ENCODE results near the gene IFITM5.
"Not testable (repeated sequence)": the region's sequence is repeated elsewhere in the genome, so short reads cannot be mapped to it uniquely, and the experiment has no call there.

The IFITM5 gene

DNA sequence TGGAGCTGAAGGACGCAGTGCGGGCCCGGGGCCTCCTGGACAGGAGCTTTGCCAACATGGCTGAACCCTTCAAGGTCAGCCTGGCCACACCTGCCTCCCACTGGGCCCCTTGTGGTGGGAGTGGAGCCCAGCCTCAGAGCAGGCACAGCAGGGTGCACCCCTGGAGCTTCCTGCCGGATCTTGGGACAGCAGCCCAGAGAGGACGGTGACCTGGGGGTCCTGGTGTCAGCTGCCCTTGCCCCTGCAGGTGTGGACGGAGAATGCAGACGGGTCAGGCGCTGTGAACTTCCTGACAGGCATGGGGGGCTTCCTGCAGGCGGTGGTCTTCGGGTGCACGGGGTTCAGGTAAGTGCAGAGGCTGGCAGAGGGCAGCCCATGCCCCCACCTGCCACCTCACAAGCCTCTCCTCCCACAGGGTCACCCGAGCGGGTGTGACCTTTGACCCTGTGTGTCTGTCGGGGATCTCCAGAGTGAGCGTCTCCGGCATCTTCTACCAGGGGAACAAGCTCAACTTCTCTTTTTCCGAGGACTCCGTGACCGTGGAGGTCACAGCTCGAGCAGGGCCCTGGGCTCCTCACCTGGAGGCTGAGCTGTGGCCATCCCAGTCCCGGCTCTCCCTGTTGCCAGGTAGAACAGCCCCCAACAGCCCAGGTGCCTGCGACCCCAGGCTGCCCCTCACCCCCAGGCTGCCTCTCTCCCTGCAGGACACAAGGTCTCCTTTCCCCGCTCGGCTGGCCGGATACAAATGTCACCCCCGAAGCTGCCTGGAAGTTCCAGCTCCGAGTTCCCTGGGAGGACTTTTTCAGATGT, 5.3 kb downstream of the IFITM5 start:
- DNase-seq = no peak

DNA sequence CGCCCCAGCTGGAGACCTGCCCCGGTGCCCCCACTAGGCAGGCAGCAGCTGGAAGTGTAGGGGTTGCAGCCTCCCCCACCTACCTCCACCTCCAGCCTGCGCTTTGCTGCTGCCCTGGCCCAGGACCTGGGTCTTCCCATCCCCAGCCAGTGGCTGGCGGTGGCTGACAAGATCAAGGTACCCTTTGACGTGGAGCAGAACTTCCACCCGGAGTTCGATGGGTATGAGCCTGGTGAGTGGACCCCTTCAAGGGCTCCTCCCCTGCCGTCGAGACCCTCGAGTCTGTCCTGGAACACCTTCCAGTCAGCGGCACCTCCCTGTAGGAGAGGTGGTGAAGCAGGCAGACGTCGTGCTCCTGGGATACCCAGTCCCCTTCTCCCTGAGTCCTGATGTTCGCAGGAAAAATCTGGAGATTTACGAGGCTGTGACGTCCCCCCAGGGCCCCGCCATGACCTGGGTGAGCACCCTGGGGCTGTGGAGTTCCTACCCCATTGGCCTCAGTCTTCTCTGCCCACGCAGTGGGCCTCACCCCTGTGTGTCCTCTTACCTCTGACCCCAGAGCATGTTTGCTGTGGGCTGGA, 6.0 kb downstream of the IFITM5 start:
- DNase-seq = no peak

DNA sequence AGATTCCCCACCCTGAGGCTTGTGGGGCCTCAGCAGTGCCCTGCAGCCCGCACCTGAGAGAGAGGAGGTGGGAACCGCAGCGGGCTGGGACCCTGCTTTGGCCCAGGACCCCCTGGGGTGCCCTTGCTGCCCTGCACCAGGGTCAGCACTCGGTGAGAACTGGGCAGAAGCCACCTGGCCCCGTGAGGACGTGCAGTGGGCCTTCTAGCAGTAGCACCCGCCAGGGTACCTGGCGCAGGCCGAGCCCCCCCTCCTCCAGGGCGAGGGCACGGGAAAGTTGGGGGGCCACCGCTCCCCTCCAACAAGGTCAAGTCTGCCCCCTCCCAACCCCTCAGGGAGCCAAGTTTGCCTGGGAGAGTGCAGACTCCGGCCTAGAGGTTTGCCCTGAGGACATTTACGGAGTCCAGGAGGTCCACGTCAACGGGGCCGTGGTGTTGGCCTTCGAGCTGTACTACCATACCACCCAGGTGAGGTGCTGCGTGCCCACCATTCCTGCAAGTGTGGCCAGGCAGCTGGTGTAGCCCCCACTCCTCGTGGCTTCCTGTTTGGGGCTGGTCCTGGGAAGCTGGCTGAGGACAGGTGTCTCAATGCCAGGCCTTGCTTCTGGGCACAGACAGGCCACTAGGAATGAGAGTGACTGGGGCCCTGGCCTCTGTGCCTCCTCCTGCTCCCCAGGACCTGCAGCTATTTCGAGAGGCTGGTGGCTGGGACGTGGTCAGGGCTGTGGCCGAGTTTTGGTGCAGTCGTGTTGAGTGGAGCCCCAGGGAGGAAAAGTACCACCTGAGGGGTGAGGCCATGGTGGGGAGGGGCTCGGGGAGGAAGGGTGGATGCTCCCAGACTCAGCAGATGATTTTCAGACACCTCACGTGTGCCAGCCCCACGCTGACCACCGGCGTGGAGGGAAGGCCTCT, 6.9 kb downstream of the IFITM5 start:
- no peak for DNase-seq

DNA sequence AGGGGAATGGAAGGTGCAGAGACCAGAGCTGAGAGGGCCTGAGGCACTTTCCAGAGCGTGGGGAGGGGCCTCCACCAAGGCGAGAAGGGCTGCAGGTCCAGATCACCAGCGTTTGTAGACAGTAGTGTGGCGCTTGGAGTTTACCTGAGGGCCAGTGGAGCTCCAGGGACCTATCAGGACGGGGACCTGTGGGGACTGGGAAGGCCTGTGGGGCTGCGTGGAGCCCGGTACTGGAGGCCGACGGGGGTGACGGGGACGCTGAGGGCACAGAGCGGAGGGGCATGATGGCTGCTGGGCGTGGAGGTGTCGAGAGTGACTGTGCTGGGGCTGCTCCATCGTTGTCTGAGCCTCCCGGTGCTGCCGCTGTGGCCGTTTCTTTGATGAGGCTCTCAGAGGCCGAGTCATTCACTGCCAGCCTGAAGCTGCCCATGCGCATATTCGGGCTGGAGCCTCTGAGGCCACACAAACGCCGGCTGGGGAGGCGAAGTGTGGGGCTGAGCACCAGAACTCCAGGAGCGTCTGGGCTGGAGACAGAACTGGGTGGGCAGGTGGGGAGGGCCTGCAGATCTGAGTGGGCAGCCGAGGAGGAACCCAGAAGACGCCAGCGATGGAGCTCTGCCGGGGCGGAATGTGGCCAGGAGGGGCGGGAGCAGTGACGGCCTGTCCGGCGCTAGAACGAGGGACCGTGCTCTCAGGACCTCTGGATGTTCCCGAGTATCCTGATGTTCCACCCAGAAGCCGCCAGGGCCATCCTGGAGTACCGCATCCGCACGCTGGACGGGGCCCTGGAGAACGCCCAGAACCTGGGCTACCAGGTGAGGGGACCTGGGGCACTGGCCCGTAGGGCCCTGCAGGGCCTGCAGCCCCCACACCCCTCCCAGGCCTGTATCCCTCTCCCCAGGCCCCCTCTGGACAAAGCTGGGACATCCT, 7.8 kb downstream of the IFITM5 start:
- no peak for DNase-seq

DNA sequence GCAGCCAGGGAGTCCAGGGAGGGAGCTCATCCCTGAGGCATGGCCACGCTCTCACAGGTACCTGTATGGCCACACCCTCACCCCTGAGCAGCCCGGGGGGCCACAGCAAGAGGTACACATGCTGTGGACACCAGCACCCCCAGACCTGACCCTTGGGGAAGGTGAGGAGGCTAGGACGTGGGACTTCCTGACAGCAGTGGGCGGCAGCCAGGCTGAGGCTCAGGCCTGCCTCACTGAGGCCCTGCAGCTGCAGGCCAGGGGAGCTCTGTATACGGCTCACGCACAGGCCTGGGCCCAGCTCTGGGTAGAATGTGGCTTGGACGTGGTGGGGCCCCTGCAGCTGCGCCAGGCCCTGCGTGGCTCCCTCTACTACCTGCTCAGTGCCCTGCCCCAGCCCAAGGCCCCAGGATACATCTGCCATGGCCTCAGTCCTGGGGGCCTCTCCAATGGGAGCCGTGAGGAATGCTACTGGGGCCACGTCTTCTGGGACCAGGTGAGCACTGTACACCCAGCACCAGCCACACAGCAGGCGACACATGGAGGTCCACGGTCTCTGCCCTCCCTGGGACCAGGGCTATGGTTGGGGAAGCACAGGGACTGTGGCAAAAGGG, 8.6 kb downstream of the IFITM5 start:
- no peak for DNase-seq

DNA sequence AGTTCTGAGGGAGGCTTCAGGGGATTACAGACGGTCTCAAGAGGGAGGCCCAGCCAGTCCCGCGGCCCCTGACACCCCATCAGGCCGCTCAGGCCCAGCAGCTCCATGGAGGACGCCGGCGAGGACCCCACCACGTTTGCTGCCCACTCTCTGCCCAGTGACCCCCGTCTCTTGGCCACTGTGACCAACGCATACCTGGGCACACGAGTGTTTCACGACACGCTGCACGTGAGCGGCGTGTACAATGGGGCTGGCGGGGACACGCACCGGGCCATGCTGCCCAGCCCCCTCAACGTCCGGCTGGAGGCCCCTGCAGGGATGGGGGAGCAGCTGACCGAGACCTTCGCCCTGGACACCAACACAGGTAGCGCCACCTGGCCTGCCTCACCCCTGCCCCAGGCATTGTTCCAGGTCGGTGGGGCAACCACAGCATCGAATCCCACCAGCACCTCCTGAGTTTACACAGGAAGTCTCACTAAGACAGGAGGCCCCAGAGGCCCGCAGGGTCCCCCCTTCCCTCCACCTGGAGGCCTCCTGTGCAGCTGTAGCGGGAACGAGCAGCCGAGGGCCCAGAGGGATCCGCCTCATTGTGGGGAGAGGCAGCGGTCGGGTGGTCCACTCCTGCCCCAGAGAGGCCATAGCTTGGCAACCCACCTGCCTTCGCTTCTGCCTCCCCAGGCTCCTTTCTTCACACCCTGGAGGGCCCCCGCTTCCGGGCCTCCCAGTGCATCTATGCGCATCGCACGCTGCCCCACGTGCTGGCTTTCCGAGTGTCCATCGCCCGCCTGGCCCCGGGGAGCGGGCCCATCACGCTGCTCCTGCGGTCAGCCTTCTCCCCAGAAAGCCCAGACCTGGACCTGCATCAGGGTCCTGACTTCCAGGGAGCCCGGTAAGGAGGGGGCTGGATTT, 9.4 kb downstream of the IFITM5 start:
- DNase-seq = no peak

DNA sequence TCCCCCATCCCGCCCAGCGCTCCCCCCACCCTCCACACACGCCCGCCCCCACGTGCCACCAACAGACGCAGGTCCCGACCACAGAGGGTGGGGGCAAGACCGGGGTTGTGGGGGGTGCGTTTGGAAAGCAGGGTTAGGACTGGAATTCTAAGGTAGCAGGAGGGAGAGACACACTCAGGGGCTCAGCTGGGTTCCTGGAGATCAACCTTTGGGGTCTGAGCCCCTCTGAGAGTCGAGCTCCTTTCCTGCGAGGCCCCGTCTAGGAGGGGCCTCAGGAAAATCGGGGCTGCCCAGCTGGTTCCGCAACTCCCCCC, 10.0 kb downstream of the IFITM5 start:
- no peak for DNase-seq

DNA sequence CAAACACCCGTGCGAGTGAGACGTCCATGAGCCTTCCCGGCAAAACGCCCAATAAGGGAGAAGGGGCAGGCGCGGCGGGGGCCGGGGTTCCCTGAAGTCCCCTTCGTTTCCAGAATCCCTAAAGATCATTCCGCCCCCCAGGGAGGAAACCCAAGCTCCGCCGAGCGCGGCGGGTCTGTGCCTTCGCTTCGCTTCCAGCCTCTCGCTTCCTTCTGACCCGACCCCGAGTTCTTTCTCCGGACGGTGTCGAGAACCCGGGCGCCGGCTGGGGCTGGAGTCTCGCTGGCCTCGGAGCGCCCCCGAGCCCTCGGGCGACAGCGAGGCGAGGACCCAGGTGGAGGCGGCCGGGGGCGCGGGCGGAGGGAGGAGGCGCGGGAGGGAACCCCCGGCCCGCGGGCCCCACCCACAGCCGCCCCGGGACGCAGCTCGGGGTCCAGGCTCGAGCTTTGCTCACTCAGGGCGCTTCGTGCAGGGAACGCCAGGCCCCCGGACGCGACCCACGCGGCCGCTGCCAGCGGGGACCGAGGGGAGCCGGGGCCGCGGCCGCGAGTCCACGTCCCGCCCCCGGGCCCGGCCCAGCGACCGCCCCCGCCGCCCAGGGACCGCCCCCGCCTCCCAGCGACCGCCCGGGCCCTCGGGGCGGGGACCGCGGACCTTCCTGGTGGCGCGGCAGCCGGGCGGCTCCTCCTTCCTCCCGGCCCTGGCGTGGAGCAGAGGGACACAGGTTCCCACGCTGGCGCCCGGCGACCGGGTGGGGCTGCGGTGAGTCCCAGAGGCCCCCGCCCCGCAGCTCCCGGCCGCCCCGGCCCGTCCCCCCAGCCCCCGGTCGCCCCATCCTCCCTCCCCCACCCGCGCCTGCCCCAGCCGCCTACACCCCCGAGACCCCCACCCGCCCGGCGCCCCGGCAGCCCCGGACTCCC, 10.6 kb downstream of the IFITM5 start, which contains the start of gene PGGHG:
Gene PGGHG, plus strand, starts transcription at position 649 of the 920 bp plus-strand sequence. CDS start 691 bp downstream, outside the sequence.
- peak; percentile 18 for DNase-seq

DNA sequence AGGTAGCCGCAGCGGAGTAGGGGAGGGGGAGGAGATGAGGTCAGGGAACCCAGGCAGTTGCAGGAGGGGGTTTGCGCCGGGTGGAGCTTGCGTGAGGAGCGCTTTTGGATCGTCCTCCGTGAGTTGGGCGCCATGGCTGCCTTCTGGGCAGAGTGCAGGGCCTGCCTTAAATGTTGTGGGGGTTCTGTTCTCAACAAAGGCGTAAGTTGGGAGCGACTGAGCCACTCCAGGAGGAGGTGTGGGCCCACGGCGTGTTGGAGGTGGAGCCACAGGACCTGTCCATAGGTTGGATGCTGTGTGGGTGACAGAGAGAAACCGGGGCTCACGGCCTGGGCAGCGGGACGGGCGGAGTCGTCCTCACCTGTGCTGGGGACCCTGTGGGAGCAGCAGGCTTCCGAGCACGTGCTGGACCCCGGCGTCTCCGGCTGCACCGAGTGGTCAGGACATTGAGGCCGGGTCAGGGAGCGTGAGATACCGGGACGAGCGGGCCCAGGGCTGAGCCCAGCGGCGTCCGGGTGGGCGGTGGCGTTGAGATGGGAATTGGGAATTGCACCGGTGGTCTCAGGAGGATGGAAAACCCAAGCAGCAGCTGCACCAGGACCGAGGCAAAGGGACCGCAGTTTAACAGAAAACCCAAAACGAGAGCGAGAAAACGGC, 11.4 kb downstream of the IFITM5 start:
- DNase-seq = no peak

DNA sequence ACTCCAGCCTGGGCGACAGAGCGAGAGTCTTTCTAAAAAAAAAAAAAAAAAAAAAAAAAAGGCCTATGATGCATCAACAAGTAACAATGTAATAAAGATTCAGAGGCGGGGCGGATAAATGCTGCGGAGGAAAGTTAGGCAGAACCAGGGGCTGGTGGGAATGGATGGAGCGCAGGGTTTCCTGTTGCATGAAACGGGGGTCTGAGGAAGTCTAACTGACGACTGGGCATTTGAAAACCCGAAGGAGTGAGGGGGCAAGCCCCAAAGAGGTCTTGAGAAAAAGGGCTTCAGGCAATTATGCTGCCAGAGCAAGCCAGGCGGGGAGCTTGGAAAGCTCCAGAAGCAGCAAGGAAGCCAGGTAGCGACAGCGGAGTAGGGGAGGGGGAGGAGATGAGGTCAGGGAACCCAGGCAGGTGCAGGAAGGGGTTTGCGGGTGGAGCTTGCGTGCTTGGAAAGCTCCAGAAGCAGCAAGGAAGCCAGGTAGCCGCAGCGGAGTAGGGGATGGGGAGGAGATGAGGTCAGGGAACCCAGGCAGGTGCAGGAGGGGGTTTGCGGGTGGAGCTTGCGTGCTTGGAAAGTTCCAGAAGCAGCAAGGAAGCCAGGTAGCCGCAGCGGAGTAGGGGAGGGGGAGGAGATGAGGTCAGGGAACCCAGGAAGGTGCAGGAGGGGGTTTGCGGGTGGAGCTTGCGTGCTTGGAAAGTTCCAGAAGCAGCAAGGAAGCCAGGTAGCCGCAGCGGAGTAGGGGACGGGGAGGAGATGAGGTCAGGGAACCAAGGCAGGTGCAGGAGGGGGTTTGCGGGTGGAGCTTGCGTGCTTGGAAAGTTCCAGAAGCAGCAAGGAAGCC, 12.1 kb downstream of the IFITM5 start:
- not testable (repeated sequence) for DNase-seq

DNA sequence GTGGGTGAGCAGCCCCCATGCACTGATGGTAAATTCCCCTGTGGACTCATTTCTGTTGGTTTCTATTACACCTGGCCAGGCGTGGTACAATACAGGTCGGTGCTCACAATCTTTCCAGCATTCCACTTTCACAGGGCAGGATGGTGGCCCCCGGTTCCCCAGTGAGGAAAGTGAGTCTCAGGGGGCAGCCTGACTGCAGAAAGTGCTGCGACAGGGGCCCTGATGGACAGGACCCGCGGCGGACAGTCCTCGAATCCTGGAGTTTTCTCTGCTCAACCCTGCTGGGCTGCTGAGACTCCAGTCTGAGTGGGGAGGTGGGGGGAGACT, 13.5 kb downstream of the IFITM5 start:
- no peak for DNase-seq

DNA sequence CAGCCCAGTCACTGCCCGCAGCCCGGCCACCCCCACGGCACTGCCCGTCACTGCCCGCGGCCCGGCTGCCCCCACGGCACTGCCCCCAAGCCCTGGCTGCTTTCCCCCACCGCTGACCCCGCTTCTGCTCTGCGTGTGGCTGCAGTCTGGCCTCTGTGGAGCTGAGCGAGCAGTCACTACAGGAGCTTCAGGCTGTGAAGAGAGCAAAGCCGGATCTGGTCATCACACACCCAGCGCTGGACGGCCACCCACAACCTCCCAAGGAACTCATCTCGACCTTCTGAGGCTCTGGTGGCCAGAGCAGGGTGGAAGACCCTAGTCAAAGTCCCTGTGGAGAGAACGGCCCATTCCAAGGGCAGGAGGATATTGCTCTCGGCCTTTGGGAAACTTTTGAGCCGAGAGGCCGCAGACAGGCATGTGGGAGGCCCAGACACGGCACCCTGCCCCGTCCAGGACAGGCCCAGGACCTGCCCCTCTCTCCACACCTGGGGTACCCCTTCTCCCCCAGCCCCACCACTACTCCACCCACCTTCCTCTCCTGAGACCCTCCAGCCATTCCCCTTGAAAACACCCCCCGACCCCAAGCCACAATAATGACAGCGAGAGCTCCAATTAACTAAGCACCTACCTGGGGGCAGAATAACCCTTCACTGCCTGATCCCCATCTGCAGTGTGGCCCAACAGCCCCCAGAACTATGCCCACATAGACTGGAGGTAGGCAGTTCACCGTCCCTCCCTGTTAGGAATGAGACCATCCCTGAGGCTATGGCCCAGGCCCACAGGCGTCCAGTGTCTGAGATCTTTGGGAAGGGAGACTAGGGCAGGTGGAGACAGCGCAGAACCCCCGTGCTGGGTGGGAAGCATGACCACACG, 14.1 kb downstream of the IFITM5 start:
- no peak for DNase-seq

DNA sequence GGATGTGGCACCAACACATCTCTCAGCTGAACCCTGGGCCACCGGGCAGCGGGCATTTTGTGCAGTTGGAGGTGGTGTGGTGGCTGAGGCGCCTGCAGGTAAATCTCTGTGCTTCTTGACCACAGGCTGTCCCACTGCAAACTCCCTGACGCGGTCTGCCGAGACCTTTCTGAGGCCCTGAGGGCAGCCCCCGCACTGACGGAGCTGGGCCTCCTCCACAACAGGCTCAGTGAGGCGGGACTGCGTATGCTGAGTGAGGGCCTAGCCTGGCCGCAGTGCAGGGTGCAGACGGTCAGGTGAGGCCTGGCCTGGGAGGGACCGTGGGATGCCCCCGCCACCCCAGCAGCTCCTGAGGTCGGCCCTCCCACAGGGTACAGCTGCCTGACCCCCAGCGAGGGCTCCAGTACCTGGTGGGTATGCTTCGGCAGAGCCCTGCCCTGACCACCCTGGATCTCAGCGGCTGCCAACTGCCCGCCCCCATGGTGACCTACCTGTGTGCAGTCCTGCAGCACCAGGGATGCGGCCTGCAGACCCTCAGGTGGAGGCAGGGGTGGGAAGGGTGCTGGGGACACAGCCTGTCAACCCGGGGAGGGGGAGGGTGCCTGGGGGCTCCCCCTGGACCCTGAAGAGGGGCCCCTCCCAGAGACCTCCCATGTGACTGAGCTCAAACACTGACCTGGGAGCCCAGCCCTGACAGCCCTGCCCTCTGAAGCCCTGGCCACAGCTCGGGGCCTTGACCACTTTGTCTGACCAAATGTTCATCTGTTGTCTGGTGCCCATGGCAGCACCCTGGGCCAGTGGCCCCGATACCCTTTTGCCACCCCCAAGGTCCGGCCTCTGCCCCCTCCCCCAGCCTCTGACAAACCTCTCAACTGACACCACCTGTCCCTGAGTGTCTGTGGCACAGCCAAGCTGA, 15.0 kb downstream of the IFITM5 start:
- DNase-seq = no peak

DNA sequence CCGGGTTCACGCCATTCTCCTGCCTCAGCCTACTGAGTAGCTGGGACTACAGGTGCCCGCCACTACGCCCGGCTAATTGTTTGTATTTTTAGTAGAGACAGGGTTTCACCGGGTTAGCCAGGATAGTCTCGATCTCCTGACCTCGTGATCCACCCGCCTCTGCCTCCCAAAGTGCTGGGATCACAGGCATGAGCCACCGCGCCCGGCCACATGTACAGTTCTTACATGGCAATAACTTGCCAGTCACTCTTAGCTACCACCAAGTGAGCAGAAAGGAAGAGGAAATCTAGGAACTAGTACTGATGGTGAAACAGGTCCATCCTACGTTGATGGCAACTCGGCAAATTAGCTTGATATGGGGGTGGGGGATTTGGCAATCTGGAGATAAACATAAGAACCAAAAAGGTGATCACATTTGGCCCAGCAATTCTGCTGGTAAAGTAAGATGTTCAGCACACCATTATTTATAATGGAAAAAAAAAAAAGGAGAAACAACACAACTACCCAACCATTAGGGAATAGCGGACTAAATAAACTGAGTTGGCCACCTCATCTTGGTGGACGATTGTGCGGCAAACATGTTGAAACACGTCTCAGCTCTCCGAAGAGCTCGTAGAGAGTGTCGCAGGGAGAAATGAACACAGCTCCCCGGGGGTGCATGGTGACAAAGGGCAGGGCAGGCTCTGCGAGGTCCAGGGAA, 15.8 kb downstream of the IFITM5 start:
- no peak for DNase-seq

DNA sequence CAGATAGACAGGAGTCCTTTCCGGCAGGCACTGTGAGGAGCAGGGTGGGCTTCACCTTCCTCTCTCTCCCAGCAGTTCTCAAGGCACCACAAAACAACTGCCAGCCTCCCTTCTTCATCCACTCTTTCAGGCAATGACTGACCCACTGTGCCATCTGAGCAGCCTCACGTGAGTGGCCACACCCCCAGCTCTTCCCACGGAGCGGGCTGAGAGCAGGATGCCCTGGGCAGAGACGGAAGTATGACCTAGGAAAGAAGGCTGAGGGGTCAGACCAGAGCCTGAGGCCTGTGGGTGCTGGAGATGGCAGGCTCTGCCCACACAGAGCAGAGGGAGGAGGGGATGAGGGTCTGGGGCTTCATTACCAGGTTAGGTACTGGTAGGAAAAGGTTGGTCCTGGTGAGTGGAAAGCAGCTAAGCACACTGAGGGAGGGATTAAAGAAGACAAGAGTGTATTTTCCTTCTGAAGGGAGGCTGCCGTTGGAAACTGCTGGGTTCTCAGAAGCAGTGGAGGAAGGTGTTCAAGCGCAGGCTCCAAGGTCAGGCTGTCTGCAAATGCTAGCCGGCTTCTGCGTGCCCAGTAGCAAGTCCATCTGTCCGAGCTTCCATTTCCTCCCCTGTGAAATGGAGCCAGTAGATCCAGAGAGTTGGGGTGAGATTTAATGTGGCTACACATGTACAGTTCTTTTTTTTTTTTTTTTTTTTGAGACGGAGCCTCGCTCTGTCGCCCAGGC, 16.5 kb downstream of the IFITM5 start:
- no peak for DNase-seq
